Measurements from ENCODE around the gene SUCNR1.
"Not testable (repeated sequence)": the region's sequence is repeated elsewhere in the genome, so short reads cannot be mapped to it uniquely, and the experiment has no call there.

The SUCNR1 gene, protein sequence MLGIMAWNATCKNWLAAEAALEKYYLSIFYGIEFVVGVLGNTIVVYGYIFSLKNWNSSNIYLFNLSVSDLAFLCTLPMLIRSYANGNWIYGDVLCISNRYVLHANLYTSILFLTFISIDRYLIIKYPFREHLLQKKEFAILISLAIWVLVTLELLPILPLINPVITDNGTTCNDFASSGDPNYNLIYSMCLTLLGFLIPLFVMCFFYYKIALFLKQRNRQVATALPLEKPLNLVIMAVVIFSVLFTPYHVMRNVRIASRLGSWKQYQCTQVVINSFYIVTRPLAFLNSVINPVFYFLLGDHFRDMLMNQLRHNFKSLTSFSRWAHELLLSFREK

DNA sequence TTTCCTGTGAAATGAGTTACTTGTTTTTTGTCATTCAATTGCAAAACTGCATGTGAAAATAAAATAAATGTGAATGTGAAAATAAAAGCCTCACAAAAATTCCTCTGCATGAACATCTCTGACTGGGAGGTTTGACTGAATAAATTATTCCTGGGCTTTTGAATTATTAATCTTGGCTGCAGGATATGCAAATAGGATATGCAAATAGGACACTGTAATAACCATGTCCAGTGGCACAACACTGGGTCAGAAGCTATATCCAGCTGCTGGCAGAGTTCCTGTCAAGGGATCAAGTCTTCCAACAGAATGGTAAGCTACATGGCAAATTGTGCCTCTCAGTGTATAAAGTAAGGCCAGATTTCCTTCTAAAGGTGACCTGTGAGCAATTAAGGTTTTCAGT is at the start of gene SUCNR1:
Gene SUCNR1 (plus strand): TSS at position 246 of the 400 bp plus-strand sequence. CDS start 6,250 bp downstream, outside the sequence.
- no peak for DNase-seq

DNA sequence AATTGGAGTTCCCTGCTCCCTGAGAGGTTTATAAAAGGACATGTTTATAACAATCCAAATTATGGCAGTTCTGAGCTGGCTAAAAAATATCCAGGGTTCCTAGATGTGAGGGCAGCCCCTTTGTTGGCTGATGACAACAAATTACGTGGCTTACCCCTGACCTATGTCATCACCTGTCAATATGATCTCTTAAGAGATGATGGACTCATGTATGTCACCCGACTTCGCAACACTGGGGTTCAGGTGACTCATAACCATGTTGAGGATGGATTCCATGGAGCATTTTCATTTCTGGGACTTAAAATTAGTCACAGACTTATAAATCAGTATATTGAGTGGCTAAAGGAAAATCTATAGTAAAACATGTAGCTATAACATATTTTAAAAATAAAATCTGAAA is 45.6 kb upstream of the SUCNR1 start:
- DNase-seq, result peak; percentile 80

DNA sequence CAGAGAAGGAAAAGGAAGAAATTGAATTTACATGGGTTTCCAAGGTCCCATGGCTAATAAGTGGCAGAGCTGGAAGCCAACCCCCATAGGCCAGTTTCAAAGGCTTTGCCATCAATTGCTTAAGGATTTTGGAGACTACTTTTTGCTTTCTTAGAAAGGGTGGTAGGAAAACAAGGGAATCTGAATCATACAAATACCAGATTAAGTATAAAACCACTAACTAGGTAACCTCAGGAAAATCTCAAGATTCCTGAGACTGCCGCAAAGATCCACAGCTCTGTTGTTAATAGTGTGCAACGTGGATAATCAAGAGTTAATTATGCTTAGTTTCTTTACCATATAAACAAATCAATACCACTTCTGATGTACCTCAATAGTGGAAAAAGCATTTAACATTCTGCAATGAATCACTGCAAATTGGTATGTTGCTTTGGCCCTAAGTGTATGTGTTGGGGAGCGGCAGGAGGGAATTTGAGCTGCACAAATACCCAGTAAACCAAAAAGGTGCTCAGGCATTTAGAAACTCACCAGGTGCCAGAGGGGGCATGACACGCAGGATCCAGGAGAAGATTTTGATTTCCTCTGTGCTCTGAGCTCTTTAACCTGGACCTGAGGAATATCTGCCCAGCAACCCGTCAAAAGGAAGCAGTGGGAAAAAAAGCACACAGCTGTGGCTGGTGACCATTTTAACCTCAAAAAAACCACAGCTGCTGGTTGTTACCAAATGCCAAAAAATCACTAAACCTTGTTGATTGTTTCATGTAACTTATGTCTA is 37.5 kb upstream of the SUCNR1 start:
- DNase-seq, result peak; percentile 67

DNA sequence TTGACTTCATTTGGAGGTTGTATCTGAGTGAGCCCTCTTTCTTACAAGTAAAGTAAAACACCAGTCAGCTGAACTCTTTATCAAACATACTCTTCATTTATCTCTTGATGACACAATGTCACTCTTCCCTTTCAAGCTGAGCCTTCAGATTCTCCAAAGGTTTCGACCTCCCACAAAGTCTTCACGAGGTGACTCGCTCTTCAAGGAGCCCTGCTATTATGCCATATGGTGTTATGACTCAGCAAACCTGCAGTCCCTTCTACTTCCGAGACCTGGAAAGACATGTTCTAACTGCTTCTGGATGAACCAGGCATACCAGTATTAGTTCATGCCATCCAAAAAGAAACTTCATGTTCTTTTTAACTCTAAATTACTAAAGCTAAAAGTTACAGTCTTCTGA is 36.4 kb upstream of the SUCNR1 start:
- peak; percentile 93 for DNase-seq

DNA sequence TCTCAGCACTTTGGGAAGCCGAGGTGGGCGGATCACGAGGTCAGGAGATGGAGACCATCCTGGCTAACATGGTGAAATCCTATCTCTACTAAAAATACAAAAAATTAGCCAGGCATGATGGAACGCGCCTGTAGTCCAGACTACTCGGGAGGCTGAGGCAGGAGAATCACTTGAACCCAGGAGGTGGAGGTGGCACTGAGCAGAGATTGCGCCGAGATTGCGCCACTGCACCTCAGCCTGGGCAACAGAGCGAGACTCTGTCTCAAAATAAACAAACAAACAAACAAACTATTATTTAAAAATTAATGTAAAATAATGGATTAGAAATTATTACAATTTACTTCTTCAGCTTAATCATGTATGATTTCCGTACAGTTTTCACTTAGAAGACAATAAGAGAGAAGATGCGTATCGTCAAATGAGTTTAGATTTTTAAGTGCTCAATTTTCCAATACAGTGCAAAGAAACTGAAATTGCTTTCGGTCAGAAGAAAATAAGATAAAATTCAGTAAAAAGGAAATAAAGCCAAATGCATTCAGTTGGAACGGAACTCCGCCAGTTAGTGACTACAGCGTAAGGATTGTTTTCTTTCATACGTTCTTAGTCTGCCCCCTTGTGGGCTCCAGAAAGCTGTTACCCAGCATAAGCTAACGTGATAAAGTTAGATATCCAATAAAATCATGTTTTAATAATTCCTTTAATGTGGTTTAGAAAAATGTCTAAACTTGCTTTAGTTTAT is 34.7 kb upstream of the SUCNR1 start:
- peak; percentile 87 for DNase-seq

DNA sequence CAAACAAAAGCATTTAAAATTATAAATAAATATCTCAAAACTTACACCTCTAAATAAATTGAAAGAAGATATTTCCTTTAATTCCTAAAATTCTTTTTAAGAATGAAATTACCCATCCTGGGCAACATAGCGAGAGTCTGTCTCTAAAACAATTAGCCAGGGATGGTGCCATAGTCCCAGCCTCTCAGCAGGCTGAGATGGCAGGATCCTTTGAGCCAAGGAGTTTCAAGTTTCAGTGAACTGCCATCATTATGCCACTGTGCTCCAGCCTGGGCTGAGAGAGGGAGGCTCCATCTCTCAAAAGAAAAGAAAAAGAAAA is 34.2 kb upstream of the SUCNR1 start:
- DNase-seq, result no peak

DNA sequence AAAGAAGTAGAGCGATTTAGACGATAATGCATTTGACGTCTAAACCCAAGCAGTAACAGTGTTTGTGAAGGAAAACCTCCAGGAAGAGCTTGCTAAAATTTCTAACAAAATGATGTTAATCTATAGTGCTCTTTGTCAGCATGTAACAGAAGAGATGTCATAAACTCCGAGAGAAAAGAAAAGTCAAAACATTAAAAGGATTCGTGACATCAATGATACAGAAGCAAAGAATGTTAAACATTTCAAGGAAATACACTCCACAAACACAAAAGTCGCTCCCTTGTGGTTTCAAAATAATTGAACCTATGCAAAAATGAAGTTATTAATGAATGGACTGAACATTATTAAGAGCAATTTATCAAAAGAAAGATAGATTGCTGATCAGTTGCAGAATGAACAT is 31.6 kb upstream of the SUCNR1 start:
- peak; percentile 30 for DNase-seq

DNA sequence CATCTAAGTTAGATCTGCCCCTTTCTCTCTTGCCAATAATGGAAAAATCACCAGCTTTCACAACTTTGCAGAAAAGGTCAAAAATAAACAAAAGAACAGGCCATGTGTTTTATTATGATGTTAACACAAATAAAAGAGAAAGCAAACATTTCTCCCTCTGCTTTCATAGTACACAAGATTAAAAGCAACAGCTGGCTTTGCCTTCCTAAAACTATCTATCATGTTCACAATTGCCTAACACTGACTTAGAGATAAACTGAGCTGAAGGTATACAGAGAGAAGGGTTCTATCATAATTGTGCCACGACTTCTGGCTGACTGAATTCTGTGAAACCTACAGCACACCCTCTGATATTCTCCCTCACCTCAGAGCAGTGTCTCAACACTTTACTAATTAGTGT is 30.2 kb upstream of the SUCNR1 start:
- no peak for DNase-seq

DNA sequence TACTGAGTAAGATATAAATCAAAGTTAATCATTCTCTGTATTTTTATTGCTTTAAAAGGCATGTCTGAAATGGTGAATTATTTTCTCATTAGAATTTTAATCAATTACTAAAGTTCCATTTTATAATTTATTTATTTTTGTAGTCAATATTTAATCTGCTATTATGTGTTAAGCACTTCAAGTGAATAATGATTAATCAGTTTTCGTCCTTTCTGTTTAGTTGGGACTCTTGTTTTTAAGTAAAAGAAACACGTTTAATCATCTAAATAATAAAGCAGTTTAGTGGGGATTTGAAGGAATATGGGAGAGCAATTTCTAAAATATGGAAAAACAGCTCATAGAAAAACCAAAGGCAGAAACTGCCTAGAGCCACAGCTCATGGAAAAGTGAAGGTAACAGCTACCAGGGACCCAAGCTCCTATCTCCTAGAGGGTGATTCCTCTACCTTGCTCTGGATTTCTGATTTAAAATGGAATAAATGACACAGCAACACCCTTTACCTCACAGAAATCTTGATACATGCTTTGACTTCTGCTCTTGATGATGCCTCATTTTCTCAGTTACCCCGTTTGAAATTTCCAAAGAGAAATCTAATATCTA is 28.0 kb upstream of the SUCNR1 start:
- DNase-seq, result no peak

DNA sequence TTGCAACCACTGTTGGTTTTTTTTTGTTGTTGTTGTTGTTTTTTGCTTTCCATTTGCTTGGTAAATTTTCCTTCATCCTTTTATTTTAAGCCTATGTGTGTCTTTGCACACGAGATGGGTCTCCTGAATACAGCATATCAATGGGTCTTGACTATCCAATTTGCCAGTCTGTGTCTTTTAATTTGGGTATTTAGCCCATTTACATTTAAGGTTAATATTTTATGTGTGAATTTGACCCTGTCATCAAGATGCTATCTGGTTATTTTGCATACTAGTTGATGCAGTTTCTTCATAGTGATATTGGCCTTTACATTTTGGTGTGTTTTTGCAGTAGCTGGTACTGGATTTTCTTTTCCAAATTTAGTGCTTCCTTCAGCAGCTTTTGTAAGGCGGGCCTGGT is 23.4 kb upstream of the SUCNR1 start:
- not testable (repeated sequence) for DNase-seq

DNA sequence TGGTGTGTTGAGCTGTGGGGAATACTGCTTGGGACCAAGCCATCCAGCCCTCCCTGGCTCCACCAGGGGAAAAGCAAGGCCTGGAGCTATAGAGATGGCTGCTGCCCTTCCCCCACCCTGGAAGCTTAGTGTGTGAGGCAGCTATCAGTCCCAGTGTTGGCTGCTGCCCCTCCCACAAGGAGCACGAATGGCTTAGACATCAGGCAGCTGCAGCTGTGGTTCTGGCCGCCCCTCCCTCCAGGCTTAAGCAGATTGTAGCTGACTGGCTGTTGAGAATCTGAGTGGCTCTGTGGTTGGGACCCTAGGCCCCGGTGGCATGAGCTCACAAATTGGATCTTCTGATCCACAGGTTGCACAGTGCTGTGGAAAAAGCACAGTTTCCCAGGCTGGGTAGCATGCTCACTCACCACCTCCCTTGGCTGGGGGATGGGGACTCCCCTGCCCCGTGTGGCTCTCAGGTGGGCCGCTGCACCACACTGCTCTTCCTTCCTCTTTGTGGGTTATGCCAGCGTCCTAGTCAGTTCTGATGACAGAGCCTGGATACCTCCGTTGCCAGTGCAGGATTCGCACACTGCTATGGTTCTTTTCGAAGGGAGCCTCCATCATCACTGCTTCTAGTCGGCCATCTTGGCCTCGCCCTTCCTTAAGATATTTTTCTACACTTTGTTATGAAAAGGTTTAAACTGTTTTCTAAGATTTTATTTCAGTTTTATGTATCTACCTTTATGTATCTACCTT is 21.2 kb upstream of the SUCNR1 start:
- DNase-seq, result no peak

DNA sequence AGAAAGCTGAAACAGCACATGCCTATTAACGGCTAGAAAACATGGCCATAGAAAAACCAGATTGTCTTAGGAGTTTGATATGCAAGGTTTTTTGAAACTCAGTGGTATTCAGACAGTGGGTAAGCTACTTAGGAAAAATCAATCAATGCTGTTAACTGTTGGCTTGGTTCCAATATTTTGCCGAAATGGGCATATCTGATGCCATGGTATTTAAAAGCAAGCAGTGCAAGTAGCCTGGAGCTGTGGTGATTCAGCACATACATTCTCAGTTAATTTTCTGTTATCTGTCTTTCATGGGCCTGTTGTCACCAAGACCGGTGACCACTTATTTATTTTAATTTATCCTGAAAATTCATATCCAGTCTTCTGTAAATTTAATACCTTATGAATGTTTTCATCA is 17.3 kb upstream of the SUCNR1 start:
- no peak for DNase-seq

DNA sequence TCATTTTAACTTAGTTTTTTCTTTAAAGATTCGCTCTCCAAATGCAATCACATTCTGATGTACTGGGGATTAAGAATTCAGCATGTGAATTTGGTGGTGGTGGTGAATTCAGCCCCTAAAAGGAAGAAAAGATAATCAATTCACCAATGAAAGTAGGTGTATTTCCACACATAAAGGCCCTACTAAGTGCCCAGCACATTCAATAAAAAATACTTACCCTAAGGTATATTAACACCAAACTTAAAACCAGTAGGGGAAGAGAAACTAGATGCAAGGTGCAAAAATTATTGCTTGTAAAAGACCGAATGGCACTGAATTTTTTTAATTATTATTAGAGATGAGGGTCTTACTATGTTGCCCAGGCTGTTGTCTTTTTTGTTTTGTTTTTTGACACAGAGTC is 16.8 kb upstream of the SUCNR1 start:
- no peak for DNase-seq

DNA sequence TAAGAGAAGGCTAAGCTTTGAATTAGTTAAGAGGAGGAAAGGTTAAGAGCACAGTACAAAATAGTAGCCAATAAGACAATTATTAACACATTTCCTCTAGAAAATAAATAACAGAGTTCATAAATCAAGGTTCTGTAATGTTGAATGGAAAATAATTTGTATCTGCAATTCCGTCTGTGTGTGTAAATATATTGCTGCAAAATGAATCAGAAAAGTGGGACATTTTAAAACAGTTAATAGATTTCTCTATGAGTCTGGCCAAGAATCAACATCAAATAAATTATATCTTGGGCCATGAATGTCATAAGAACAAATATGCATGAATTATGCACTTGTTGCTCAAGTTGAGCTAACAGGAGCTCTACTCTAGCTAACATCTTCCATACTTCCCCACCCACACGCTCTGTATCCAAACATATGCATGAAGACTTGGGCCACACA is 14.2 kb upstream of the SUCNR1 start:
- DNase-seq, result no peak

DNA sequence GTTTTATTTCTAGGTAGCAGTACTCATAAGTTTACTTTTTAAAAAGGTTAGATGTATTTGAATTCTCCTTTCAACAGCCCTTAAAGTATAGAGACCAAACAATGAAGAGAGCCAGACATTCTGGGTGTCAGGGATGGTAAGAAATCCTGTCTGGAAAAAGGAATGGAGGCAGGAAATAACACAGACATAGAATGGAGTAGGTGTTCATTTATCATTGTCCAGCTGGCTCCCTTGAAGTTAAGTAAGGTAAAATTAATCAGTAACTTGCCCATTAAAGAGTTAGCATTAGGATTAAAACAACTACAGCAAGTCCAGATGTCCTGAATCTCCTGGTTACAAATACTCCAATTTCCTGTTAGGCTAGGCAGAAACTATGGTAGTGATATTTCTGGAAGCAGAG is 13.5 kb upstream of the SUCNR1 start:
- DNase-seq, result peak; percentile 41

DNA sequence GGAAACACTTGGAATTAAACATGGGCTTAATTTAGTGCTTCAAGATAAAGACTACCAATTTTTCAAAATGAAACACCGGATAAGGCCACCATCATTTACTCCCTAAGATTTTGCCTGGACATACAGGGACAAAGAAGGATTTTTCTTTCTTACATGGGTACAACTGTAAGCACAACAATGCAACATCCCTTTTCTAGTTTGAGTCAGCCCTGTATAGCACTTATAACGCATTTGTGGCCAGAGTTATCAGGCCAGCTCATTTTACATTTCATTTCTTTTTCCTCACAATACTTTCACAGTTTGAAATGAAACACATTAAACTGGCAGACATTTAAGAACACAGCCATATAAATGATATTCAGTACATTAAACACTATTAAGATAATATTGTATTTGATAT is 9.8 kb upstream of the SUCNR1 start:
- no peak for DNase-seq

DNA sequence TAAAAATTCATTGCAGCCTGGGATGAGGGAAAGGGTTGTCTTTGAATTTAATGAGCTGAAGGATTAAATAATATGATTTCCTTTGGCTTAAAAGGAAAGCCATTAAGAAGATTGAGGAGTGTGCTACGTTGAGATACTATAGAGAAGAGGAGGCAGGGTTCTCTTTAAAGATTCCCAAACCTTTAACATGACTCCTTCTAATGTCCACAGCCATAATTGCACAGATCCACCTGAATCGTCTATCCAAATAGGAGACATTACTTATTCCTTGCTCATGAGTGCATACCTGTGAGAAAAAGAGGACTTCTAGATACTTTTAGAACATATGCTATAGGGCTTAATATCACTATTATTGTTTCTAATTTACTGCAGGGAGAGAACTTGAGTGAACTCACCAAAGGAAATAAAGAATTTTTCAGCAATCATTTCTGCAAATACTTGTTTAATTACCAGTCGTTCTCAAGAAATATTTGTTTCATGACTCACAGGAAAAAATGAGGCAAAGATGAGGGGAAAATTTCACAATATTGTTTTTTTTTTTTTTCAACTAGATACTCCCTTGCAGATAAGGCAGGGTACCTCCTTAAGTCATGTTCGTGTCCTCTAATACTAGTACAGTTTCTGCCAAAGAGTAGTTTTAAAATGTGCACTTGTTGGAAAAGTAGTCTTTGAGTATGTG is 8.9 kb upstream of the SUCNR1 start:
- peak; percentile 79 for DNase-seq

DNA sequence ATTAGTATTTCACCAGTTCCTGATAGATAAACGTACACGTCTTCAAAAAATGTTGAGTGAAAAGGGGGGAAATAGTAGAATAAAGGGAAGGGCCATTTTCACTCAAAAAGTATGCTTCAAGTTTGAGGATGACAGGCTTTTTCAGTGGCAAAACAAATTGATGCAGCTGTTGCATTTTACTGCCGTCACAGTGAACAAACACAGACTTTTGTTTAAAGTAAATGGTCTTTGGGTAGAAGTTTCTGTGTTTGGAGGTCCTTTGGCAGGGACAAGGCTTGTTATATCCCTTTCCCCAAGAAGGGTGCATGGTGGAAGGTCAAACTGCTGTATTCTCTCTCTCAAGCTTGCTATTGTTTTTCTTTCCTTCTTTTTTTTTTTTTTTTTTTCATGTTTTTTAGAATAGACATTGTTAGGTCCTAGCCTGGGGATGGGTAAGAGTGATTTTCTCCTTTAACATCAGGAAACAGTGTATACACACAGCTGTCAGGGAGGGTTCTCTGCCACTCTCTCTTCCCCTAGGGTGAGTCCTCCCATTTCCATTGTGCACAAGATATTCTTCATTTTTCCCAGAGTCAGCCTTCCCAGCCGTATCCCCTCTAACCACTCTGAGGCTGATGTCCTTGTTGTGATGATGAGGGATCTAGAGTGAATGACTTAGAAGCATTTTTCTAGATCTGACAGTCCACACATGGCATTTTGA is 6.6 kb upstream of the SUCNR1 start:
- no peak for DNase-seq

DNA sequence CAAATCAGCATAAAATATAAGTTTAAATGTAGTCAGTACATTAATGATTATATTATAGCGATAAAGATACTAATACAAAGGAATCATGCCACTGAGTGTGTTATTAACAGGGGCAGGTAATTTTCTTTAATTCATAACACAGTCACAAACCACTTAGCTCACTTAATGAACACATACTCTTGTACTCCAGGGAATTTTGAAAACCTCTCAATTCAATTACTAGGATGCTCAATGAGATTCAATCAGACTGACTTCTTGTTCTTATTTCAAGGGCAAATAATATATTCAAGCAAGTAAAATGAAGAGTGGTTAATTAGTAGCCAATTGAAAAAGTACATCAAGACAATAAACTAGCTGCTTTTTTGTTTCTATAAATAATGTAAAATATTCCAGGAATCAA is 5.8 kb upstream of the SUCNR1 start:
- no peak for DNase-seq

DNA sequence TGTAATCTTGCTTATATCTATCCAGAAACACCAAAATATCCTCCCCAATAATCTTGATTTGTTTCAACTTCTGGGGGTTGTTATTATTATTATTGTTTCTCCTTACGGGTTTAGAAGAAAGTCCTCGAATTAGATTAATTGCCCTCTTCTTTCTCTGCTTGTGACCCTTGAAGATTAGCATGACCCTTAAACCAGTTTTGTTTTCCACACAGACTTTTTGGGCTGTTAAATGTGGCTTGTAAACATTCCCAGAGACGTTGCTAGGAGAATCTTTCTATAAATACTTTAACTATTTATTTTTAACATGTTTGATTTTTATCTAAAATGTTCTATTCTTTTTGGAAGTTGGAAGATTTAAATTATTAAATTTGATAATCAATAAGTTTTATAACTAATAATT is 4.3 kb upstream of the SUCNR1 start:
- no peak for DNase-seq
